NCI-H2196 (cell line): Measurements from ENCODE around the gene SLC35F4.

Experiments used
- DNase-seq: peaks from one replicate; lab custom pipeline; 2025; ENCODE audit not compliant: unreplicated experiment; lab: John Stamatoyannopoulos, UW

SLC35F4 gene

DNA sequence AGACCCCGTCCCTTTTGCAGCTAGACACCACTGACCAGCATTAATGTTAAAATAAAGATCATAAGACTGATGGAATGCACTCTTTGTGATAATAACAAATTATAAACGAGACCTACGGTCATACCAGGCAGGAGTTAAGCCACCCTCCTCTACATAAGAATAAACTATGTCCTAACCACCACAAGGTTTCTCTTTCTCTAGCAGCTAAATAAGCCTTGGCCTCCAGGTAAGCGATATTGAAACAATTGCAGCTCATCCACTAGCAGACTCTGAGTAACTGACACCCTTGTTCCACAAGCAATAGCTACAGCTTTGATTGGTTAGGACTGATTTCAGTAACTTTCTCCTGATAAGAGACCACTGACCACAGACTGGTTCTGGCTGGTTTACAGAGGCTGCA, 228.0 kb downstream of the SLC35F4 start:
- DNase-seq = no peak

- no peak for DNase-seq
Observed at GRCh38 chr14:57634335-57634734, 231.6 kb downstream of the SLC35F4 start.

DNA sequence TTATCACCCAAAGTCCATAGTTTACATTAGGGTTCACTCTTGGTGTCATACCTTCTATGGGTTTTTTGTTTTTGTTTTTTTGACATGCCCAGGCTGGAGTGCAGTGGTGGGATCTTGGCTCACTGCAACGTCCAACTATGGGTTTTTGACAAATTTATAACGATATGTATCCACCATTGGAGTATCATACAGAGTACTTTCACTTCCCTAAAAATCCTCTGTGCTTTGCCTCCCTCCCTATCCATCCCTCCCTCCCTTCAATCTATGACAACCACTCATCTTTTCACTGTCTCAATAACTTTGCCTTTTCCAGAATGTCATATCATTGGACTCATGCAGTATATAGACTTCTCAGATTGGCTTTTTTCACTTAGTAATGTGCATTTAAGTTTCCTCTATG, 233.2 kb downstream of the SLC35F4 start:
- no peak for DNase-seq

DNA sequence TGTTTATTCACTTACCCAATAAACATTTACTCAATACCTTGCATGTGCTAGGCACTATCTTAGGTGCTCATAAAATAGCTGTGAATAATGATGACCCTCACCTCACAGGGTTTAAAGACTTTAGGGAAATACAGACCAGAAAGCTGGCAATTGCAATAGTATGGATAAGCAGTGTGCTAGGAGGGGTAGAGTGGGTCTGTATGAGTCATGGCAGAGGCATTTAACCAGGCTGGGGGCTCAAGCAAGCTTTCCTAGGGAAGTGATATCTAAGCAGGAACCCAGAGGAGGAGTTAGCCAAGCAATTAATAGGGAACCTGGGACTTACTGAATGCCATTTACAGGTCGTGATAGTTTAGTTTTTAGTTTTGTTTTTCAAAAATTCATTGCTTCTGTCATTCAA, 248.4 kb downstream of the SLC35F4 start:
- no peak for DNase-seq

DNA sequence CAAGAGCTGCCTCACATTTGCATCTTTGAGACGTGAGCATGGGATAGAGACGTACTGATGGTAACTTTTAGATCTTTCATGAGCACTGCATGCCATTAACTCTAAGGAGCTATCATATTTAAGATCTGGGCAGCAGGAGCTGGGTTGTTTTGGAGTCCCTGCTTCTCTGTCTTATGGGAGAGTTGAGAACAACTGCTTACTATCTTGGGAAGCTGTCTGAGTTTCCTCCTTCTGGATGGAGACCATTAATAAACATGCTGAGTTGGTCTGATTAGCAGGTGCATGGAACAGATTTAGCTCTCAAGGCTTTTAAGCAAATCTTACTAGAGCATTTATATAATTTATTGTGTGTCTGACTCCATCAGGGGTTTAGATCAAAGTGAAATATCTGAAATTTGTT, 252.9 kb downstream of the SLC35F4 start:
- DNase-seq = no peak

- DNase-seq = no peak
Observed at GRCh38 chr14:57611555-57612075, 254.3 kb downstream of the SLC35F4 start.

- DNase-seq = no peak
Observed at GRCh38 chr14:57610631-57611030, 255.3 kb downstream of the SLC35F4 start.

- DNase-seq = no peak
Observed at GRCh38 chr14:57609192-57610075, 256.5 kb downstream of the SLC35F4 start.

GRCh38 chr14:57607086-57607485, 258.8 kb downstream of the SLC35F4 start:
- DNase-seq = no peak

DNA sequence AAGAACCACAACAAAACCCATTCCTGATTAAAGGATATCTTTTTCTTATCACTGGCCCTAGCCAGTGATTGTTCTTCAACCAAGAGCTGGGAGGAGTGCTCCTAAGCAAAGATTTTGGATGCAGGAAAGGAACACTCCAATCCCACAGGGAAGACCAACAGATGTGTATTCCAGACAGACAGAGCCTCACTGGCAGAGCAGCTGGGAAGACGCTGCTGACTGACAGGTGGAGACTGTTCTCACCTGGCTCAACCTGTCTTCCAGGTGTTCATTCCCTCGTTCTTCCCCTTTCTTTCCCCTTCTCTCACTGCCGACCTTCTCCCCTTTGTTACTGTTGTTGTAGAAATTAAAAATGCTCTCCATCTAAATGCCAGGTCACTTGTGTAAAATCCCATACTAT, 282.5 kb downstream of the SLC35F4 start:
- DNase-seq = no peak

- no peak for DNase-seq
Observed at GRCh38 chr14:57582746-57583145, 283.1 kb downstream of the SLC35F4 start.

- DNase-seq = no peak
Observed at GRCh38 chr14:57578801-57579200, 287.1 kb downstream of the SLC35F4 start.

DNA sequence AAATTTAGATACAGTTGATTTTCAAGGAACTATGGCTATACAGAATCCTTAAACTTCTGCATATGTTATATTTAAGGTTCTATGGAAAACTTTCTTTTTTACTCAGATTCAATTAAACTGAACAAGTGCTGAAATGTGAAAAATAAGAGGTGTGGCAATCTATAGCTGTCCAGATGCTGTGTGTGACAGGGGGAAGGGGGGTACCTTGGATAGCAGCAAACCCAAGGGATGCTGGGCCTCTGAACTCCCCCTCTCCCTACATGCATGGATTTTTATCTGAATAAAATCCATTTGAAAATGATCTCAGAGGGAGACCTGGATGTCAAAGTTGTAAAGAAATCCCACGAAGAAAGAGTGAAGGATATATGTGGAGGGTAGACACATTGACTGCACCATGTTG, 289.4 kb downstream of the SLC35F4 start:
- no peak for DNase-seq

GRCh38 chr14:57575482-57575881, 290.4 kb downstream of the SLC35F4 start:
- DNase-seq = no peak

- DNase-seq = no peak
Observed at GRCh38 chr14:57574617-57575288, 291.1 kb downstream of the SLC35F4 start.

- DNase-seq = no peak
Observed at GRCh38 chr14:57573173-57573572, 292.7 kb downstream of the SLC35F4 start.

DNA sequence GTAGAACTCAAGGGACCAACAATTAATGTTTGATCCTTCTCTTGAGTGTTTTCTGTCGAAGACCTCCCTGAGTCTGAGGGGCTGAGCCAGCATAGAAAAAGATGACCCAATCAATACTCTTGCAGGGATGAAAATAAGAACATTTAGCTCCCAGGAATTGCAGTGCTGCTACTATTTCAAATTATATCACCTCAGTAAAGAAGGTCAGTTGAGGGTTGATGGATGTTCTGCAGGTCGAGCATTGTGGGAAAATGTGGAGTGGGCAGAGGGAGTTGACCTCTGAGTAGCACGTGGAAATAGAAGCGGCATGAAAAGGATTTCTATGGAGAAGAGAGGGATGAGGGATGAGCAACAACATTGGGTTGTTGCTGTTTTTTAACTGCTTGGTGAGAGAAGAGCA, 297.3 kb downstream of the SLC35F4 start:
- no peak for DNase-seq

DNA sequence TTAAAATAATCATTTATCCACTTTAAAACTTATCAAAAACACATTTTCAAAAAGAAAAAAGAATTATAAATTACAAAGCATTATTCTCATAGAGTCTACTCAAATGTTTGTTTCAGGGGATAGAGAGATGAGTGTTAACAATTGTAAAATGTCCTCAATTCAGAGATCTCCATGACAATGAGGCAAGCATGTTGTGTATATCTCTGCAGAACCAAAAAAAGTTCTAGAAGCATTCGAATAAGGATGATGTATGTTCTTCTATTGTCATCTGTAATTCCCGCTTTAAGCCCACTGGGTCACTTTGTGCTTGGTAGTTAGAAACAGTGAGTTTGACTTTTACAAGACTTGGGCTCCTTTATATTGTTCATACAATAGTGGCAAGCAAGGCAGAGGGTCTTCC, 298.7 kb downstream of the SLC35F4 start:
- DNase-seq = no peak

DNA sequence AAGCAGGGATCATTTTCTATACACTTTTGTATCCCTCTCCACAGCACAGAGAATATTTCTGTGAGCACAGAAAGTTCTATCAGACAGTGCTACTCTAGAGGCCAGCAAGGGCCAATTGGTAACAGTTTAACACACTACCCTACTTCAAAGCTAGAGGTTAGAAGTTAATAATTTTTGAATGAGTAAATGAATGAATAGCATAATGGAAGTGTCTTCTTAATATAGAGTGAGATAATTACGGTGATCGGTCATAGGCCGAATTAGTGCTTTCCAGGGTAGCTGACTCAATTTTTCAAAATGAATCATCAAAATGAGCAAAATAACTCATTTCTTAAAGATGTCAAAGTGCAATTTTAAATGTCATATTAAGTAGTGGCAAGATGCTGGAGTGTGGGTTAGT, 305.2 kb downstream of the SLC35F4 start:
- DNase-seq = no peak

DNA sequence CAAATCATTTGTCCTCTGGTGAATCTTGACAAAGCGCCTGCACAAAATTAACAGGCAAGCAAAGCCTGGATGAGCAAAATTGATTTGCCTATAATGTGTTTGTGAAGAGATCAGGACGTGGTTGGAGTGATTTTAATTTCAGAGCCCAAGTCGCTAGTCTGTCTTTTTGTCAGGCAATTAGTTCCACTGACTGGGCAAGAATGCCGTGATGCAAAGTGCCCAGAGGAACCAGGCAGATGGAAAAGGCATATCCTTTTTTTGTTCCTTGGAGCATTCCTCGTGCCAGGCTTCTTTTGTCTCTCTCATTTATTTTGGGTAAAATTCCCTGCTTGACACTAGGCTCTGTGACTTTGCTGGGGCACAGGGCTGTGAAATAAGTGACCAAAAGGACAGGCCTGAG, 306.3 kb downstream of the SLC35F4 start:
- DNase-seq = no peak

DNA sequence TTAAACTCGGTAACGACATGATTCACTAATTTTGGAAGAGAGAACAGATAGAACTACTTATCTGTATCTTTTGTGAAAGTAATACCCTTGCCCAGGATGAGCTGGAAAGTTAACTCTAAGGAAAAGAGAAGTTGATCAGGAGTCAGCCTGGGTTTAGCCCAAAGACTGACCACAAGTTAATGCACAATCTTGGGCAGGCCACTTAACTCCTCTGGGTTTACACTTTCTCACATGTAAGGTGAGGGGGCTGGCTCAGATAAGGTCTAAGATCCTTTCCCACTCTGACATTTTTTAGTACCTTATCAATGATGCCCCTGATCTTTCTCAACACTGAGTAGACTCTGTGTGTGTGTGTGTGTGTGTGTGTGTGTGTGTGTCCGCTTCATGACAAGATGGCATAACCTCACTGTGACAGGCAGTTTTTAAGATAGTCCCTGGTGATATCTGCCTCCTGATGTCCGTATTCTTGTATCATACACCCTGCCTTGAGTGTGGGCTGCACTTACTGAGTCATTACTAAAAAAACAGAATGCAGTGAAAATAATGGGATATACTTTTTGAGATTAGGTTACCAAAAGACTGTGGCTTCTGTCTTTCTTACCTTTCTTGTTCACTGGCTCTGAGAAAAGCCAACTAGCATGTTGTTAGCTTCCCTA, 316.0 kb downstream of the SLC35F4 start:
- no peak for DNase-seq
